ENCODE results near the gene LINGO1.

Gene LINGO1

GRCh38 chr15:77603611-77604336 is 28.9 kb downstream of the LINGO1 start:
- no peak overlapping the region for H2BK5ac ChIP-seq (ENCODE audit: low read depth, low read length, poor library complexity, severe bottlenecking)
- no peak overlapping the region for H3K27ac ChIP-seq (ENCODE audit: low read length, poor library complexity, severe bottlenecking)
- H3K4me1 ChIP-seq (ENCODE audit: control insufficient read depth, insufficient read depth, low read depth, low read length), result peaks cover 6% of the 10 kb centered on the region
- H3K23ac ChIP-seq (ENCODE audit: low read length in 2 of 2), result peak overlapping the region in 1 of 2 experiments; percentile 41
- no peak overlapping the region for H2BK12ac ChIP-seq (ENCODE audit: low read length in 2 of 2)
- H3K79me1 ChIP-seq (replicated peaks; ENCODE audit: low read length, poor library complexity, severe bottlenecking), result no peaks in the 10 kb centered on the region
- H3K4me3 ChIP-seq (ENCODE audit: insufficient read depth in 1 of 2, low read depth in 1 of 2, low read length in 2 of 2), result no peak overlapping the region
- H3K4me2 ChIP-seq (ENCODE audit: low read length, poor library complexity, severe bottlenecking), result no peak overlapping the region
- no peak overlapping the region for H3K18ac ChIP-seq (ENCODE audit: low read depth in 1 of 2, low read length in 2 of 2)
- no peak for DNase-seq
- H3K36me3 ChIP-seq (ENCODE audit: control insufficient read depth in 1 of 2, insufficient read depth in 2 of 2, low read depth in 1 of 2, low read length in 2 of 2), result no peaks in the 10 kb centered on the region
- no peak overlapping the region for H3K4ac ChIP-seq (ENCODE audit: low read depth in 1 of 2, low read length in 2 of 2)
- no peak overlapping the region for H4K8ac ChIP-seq (ENCODE audit: low read length)
- no peak overlapping the region for H2BK120ac ChIP-seq (ENCODE audit: low read depth, low read length)
- H3K27me3 ChIP-seq (ENCODE audit: control insufficient read depth in 1 of 2, insufficient read depth in 1 of 2, low read length in 2 of 2), result peaks cover 30 to 53% of the 10 kb centered on the region in 2 experiments
- no peak overlapping the region for H2AFZ ChIP-seq (ENCODE audit: low read depth, low read length)
- H3K9ac ChIP-seq (ENCODE audit: low read length), result no peak overlapping the region
- H3K9me3 ChIP-seq (ENCODE audit: control insufficient read depth, low read length), result no peaks in the 10 kb centered on the region
- no peak overlapping the region for H3K14ac ChIP-seq (ENCODE audit: low read length in 2 of 2)
- no peak overlapping the region for H2AK5ac ChIP-seq (ENCODE audit: low read length, severe bottlenecking)
- 85% methylated on average over 14 of the region's 14 CpGs for WGBS
- H2BK15ac ChIP-seq (ENCODE audit: low read depth, poor library complexity, severe bottlenecking), result no peak overlapping the region
- no peak overlapping the region for H4K91ac ChIP-seq (ENCODE audit: low read length)

GRCh38 chr15:77602800-77603199 is 29.9 kb downstream of the LINGO1 start:
- Histone ChIP-seq H2BK5ac (ENCODE audit: low read depth, low read length, poor library complexity, severe bottlenecking) (no peak overlapping the region), H3K14ac (ENCODE audit: low read length in 2 of 2) (no peak overlapping the region), H2BK120ac (ENCODE audit: low read depth, low read length) (no peak overlapping the region), H3K4ac (ENCODE audit: low read depth in 1 of 2, low read length in 2 of 2) (no peak overlapping the region), H3K9me3 (ENCODE audit: control insufficient read depth, low read length) (no peaks in the 10 kb centered on the region), H3K36me3 (ENCODE audit: control insufficient read depth in 1 of 2, insufficient read depth in 2 of 2, low read depth in 1 of 2, low read length in 2 of 2) (no peaks in the 10 kb centered on the region), H3K4me1 (ENCODE audit: control insufficient read depth, insufficient read depth, low read depth, low read length) (peaks cover 6% of the 10 kb centered on the region), H4K8ac (ENCODE audit: low read length) (no peak overlapping the region), H2AK5ac (ENCODE audit: low read length, severe bottlenecking) (no peak overlapping the region), H3K23ac (ENCODE audit: low read length in 2 of 2) (no peak overlapping the region), H2BK15ac (ENCODE audit: low read depth, poor library complexity, severe bottlenecking) (no peak overlapping the region), H3K4me3 (ENCODE audit: insufficient read depth in 1 of 2, low read depth in 1 of 2, low read length in 2 of 2) (no peak overlapping the region), H4K91ac (ENCODE audit: low read length) (no peak overlapping the region), H2BK12ac (ENCODE audit: low read length in 2 of 2) (no peak overlapping the region), H3K4me2 (ENCODE audit: low read length, poor library complexity, severe bottlenecking) (no peak overlapping the region), H3K9ac (ENCODE audit: low read length) (no peak overlapping the region), H3K27ac (ENCODE audit: low read length, poor library complexity, severe bottlenecking) (no peak overlapping the region), H2AFZ (ENCODE audit: low read depth, low read length) (no peak overlapping the region), H3K18ac (ENCODE audit: low read depth in 1 of 2, low read length in 2 of 2) (no peak overlapping the region), H3K27me3 (ENCODE audit: control insufficient read depth in 1 of 2, insufficient read depth in 1 of 2, low read length in 2 of 2) (peaks cover 30 to 53% of the 10 kb centered on the region in 2 experiments), H3K79me1 (replicated peaks; ENCODE audit: low read length, poor library complexity, severe bottlenecking) (no peaks in the 10 kb centered on the region)
- WGBS, result 100% methylated on average over 1 of the region's 1 CpG
- no peak for DNase-seq

GRCh38 chr15:77599899-77600298 is 32.8 kb downstream of the LINGO1 start:
- Histone ChIP-seq H3K4ac (ENCODE audit: low read depth in 1 of 2, low read length in 2 of 2) (no peak overlapping the region), H3K14ac (ENCODE audit: low read length in 2 of 2) (no peak overlapping the region), H3K36me3 (ENCODE audit: control insufficient read depth in 1 of 2, insufficient read depth in 2 of 2, low read depth in 1 of 2, low read length in 2 of 2) (no peaks in the 10 kb centered on the region), H4K8ac (ENCODE audit: low read length) (no peak overlapping the region), H2AK5ac (ENCODE audit: low read length, severe bottlenecking) (no peak overlapping the region), H3K18ac (ENCODE audit: low read depth in 1 of 2, low read length in 2 of 2) (no peak overlapping the region), H2BK120ac (ENCODE audit: low read depth, low read length) (no peak overlapping the region), H3K9me3 (ENCODE audit: control insufficient read depth, low read length) (no peaks in the 10 kb centered on the region), H2BK12ac (ENCODE audit: low read length in 2 of 2) (no peak overlapping the region), H3K23ac (ENCODE audit: low read length in 2 of 2) (no peak overlapping the region), H3K9ac (ENCODE audit: low read length) (no peak overlapping the region), H3K79me1 (replicated peaks; ENCODE audit: low read length, poor library complexity, severe bottlenecking) (no peaks in the 10 kb centered on the region), H3K4me1 (ENCODE audit: control insufficient read depth, insufficient read depth, low read depth, low read length) (peaks cover 4% of the 10 kb centered on the region), H3K27me3 (ENCODE audit: control insufficient read depth in 1 of 2, insufficient read depth in 1 of 2, low read length in 2 of 2) (peaks cover 21 to 38% of the 10 kb centered on the region in 2 experiments), H2BK5ac (ENCODE audit: low read depth, low read length, poor library complexity, severe bottlenecking) (no peak overlapping the region), H2BK15ac (ENCODE audit: low read depth, poor library complexity, severe bottlenecking) (no peak overlapping the region), H2AFZ (ENCODE audit: low read depth, low read length) (no peak overlapping the region), H3K27ac (ENCODE audit: low read length, poor library complexity, severe bottlenecking) (no peak overlapping the region), H3K4me2 (ENCODE audit: low read length, poor library complexity, severe bottlenecking) (no peak overlapping the region), H4K91ac (ENCODE audit: low read length) (no peak overlapping the region), H3K4me3 (ENCODE audit: insufficient read depth in 1 of 2, low read depth in 1 of 2, low read length in 2 of 2) (no peak overlapping the region)
- DNase-seq, result peak; percentile 41
- 85% methylated on average over 5 of the region's 5 CpGs for WGBS

- H4K91ac ChIP-seq (ENCODE audit: low read length), result no peak overlapping the region
- no peak overlapping the region for H3K4me3 ChIP-seq (ENCODE audit: insufficient read depth in 1 of 2, low read depth in 1 of 2, low read length in 2 of 2)
- no peak overlapping the region for H2BK15ac ChIP-seq (ENCODE audit: low read depth, poor library complexity, severe bottlenecking)
- no peak overlapping the region for H2BK120ac ChIP-seq (ENCODE audit: low read depth, low read length)
- no peak overlapping the region for H3K4me2 ChIP-seq (ENCODE audit: low read length, poor library complexity, severe bottlenecking)
- H3K79me1 ChIP-seq (replicated peaks; ENCODE audit: low read length, poor library complexity, severe bottlenecking), result no peaks in the 10 kb centered on the region
- no peak overlapping the region for H2BK5ac ChIP-seq (ENCODE audit: low read depth, low read length, poor library complexity, severe bottlenecking)
- H3K23ac ChIP-seq (ENCODE audit: low read length in 2 of 2), result no peak overlapping the region
- no peak overlapping the region for H3K4ac ChIP-seq (ENCODE audit: low read depth in 1 of 2, low read length in 2 of 2)
- no peak overlapping the region for H3K14ac ChIP-seq (ENCODE audit: low read length in 2 of 2)
- H2AK5ac ChIP-seq (ENCODE audit: low read length, severe bottlenecking), result no peak overlapping the region
- H2AFZ ChIP-seq (ENCODE audit: low read depth, low read length), result no peak overlapping the region
- DNase-seq, result no peak
- no peak overlapping the region for H4K8ac ChIP-seq (ENCODE audit: low read length)
- no peak overlapping the region for H2BK12ac ChIP-seq (ENCODE audit: low read length in 2 of 2)
- no peaks in the 10 kb centered on the region for H3K9me3 ChIP-seq (ENCODE audit: control insufficient read depth, low read length)
- H3K27me3 ChIP-seq (ENCODE audit: control insufficient read depth in 1 of 2, insufficient read depth in 1 of 2, low read length in 2 of 2), result peaks cover 18 to 32% of the 10 kb centered on the region in 2 experiments
- no peaks in the 10 kb centered on the region for H3K36me3 ChIP-seq (ENCODE audit: control insufficient read depth in 1 of 2, insufficient read depth in 2 of 2, low read depth in 1 of 2, low read length in 2 of 2)
- H3K18ac ChIP-seq (ENCODE audit: low read depth in 1 of 2, low read length in 2 of 2), result no peak overlapping the region
- 71% methylated on average over 14 of the region's 14 CpGs for WGBS
- peaks cover under 1% of the 10 kb centered on the region for H3K4me1 ChIP-seq (ENCODE audit: control insufficient read depth, insufficient read depth, low read depth, low read length)
- H3K9ac ChIP-seq (ENCODE audit: low read length), result no peak overlapping the region
- no peak overlapping the region for H3K27ac ChIP-seq (ENCODE audit: low read length, poor library complexity, severe bottlenecking)
Measured at GRCh38 chr15:77599357-77599756, 33.4 kb downstream of the LINGO1 start.
